Anterior cingulate cortex (tissue), 58 donors: ENCODE measurements around the gene GNB1.
"Not testable (repeated sequence)": the region's sequence is repeated elsewhere in the genome, so short reads cannot be mapped to it uniquely, and the experiment has no call there.

Experiments
- DNase-seq, 58 donors: peaks; one replicate each; lab custom pipeline; 2025; lab: John Stamatoyannopoulos, UW

GNB1 gene

GRCh38 chr1:1890506-1891348 is at the start of gene GNB1:
Gene GNB1 (minus strand): TSS chr1:1891087. CDS start chr1:1825453, 65,634 bp downstream.
- peak; percentile 25 to 90 (median 80) for DNase-seq

- no peak for DNase-seq
Measured at GRCh38 chr1:1940123-1940425, 49.2 kb upstream of the GNB1 start.

GRCh38 chr1:1939296-1940122 is 48.6 kb upstream of the GNB1 start:
- no peak for DNase-seq

- DNase-seq, result no peak
Measured at GRCh38 chr1:1938613-1939295, 47.9 kb upstream of the GNB1 start.

- no peak for DNase-seq
Measured at GRCh38 chr1:1938276-1938573, 47.3 kb upstream of the GNB1 start.

- no peak for DNase-seq
Measured at GRCh38 chr1:1937549-1938275, 46.8 kb upstream of the GNB1 start.

GRCh38 chr1:1937061-1937460 is 46.2 kb upstream of the GNB1 start:
- DNase-seq, result no peak

- not testable (repeated sequence) for DNase-seq
Measured at GRCh38 chr1:1934848-1935247, 44.0 kb upstream of the GNB1 start.

- DNase-seq, result no peak
Measured at GRCh38 chr1:1929639-1930545, 39.0 kb upstream of the GNB1 start.

- DNase-seq, result no peak
Measured at GRCh38 chr1:1929102-1929638, 38.3 kb upstream of the GNB1 start.

GRCh38 chr1:1928231-1929101 is 37.6 kb upstream of the GNB1 start:
- DNase-seq, result peak in 1 of 58 donors; percentile 31

- peak in 1 of 58 donors; percentile 31 for DNase-seq
Measured at GRCh38 chr1:1927751-1928150, 36.9 kb upstream of the GNB1 start.

- no peak for DNase-seq
Measured at GRCh38 chr1:1926886-1927660, 36.2 kb upstream of the GNB1 start.

GRCh38 chr1:1926346-1926811 is 35.5 kb upstream of the GNB1 start:
- no peak for DNase-seq

GRCh38 chr1:1925437-1926345 is 34.8 kb upstream of the GNB1 start:
- DNase-seq, result no peak

GRCh38 chr1:1924849-1925248 is 34.0 kb upstream of the GNB1 start:
- DNase-seq, result no peak
